Pons (tissue), 1 donor: ENCODE data around the gene NHS.

ENCODE experiments used
- DNase-seq: peaks from one replicate; pipeline ENCODE4 v3.0.0-alpha.2; 2016; ENCODE audit warnings: low spot score

Gene NHS

GRCh38 chrX:17448188-17448587, 73.2 kb downstream of the NHS start:
- no peak for DNase-seq

GRCh38 chrX:17449866-17450265, 74.9 kb downstream of the NHS start:
- no peak for DNase-seq

- no peak for DNase-seq
These were observed 78.8 kb downstream of the NHS start for GRCh38 chrX:17453788-17454187.

- DNase-seq, result peak; percentile 20
These were observed 81.5 kb downstream of the NHS start for GRCh38 chrX:17456526-17456925.

- DNase-seq, result no peak
These were observed 84.1 kb downstream of the NHS start for GRCh38 chrX:17459008-17459611.

- DNase-seq, result no peak
These were observed 84.7 kb downstream of the NHS start for GRCh38 chrX:17459661-17460060.

- no peak for DNase-seq
These were observed 87.9 kb downstream of the NHS start for GRCh38 chrX:17462881-17463280.

GRCh38 chrX:17464194-17464593, 89.2 kb downstream of the NHS start:
- DNase-seq, result no peak

- no peak for DNase-seq
These were observed 90.2 kb downstream of the NHS start for GRCh38 chrX:17465201-17465600.

- no peak for DNase-seq
These were observed 90.8 kb downstream of the NHS start for GRCh38 chrX:17465802-17466201.

GRCh38 chrX:17470136-17470535, 95.1 kb downstream of the NHS start:
- DNase-seq, result no peak

- DNase-seq, result no peak
These were observed 96.1 kb downstream of the NHS start for GRCh38 chrX:17471121-17471520.

GRCh38 chrX:17471861-17472260, 96.9 kb downstream of the NHS start:
- DNase-seq, result no peak

GRCh38 chrX:17472424-17472823, 97.4 kb downstream of the NHS start:
- DNase-seq, result no peak

- no peak for DNase-seq
These were observed 98.0 kb downstream of the NHS start for GRCh38 chrX:17473021-17473420.

GRCh38 chrX:17474892-17475291, 99.9 kb downstream of the NHS start:
- no peak for DNase-seq

- DNase-seq, result no peak
These were observed 100.6 kb downstream of the NHS start for GRCh38 chrX:17475449-17476217.

GRCh38 chrX:17476411-17476810, 101.4 kb downstream of the NHS start:
- no peak for DNase-seq

GRCh38 chrX:17481086-17481485, 106.1 kb downstream of the NHS start:
- DNase-seq, result no peak

GRCh38 chrX:17484592-17484991, 109.6 kb downstream of the NHS start:
- DNase-seq, result no peak

- DNase-seq, result no peak
These were observed 110.4 kb downstream of the NHS start for GRCh38 chrX:17485391-17485790.

GRCh38 chrX:17488036-17488435, 113.0 kb downstream of the NHS start:
- no peak for DNase-seq

- DNase-seq, result no peak
These were observed 119.2 kb downstream of the NHS start for GRCh38 chrX:17494216-17494615.

- no peak for DNase-seq
These were observed 120.1 kb downstream of the NHS start for GRCh38 chrX:17495052-17495451.
